GM23338 (cell line): Measurements from ENCODE around the gene NACA2. TPM values are rescaled to one million over a fixed set of nuclear protein-coding genes. Genes with fewer than 3 reads are reported as not detected.
"Not testable (repeated sequence)": the region's sequence is repeated elsewhere in the genome, so short reads cannot be mapped to it uniquely, and the experiment has no call there.

Source experiments
- ATAC-seq: fragments of 200-7000 bp; cut with Tn5 transposase; 3 replicates; pipeline ENCODE4 v1.9.1; 2020
- DNase-seq: peaks from one replicate; pipeline ENCODE4 v3.0.0-alpha.2; 2015; ENCODE audit warnings: low spot score
- H2AFZ ChIP-seq: fragments of 200-600 bp; sonication (generic); 2 replicates; pipeline ENCODE4 v1.8.0; 2016; ENCODE audit warnings: antibody characterized with exemption, mild to moderate bottlenecking, moderate library complexity
- H3F3A ChIP-seq: fragments of 200-600 bp; sonication (generic); replicated peaks from 2 replicates; pipeline ENCODE4 v1.8.0; 2017; ENCODE audit warnings: antibody characterized with exemption, mixed run types, low read depth
- H3K27ac ChIP-seq: fragments of 200-600 bp; sonication (generic); 2 replicates; pipeline ENCODE4 v1.6.1; 2016; ENCODE audit warnings: low read depth
- H3K27me3 ChIP-seq: fragments of 200-600 bp; sonication (generic); 2 replicates; pipeline ENCODE4 v1.8.0; 2016; ENCODE audit warnings: mild to moderate bottlenecking, mixed run types, moderate library complexity; ENCODE audit not compliant: insufficient read depth
- H3K36me3 ChIP-seq: fragments of 200-600 bp; sonication (generic); 2 replicates; pipeline ENCODE4 v1.8.0; 2016; ENCODE audit warnings: mild to moderate bottlenecking; ENCODE audit not compliant: insufficient read depth
- H3K4me1 ChIP-seq: fragments of 200-600 bp; sonication (generic); 2 replicates; pipeline ENCODE4 v1.8.0; 2016; ENCODE audit warnings: mild to moderate bottlenecking, moderate library complexity; ENCODE audit not compliant: insufficient read depth
- H3K4me2 ChIP-seq: fragments of 200-600 bp; sonication (generic); 2 replicates; pipeline ENCODE4 v1.7.1; 2017; ENCODE audit warnings: mixed run types
- H3K4me3 ChIP-seq: fragments of 200-600 bp; sonication (generic); 2 replicates; pipeline ENCODE4 v1.6.1; 2016; ENCODE audit warnings: mixed run types
- H3K79me2 ChIP-seq: fragments of 200-600 bp; sonication (generic); replicated peaks from 2 replicates; pipeline ENCODE4 v1.8.0; 2017; ENCODE audit warnings: mild to moderate bottlenecking; ENCODE audit not compliant: insufficient read depth
- H3K9me2 ChIP-seq: fragments of 200-600 bp; sonication (generic); 2 replicates; pipeline ENCODE4 v1.8.0; 2017; ENCODE audit not compliant: insufficient read depth
- H4K20me1 ChIP-seq: fragments of 200-600 bp; sonication (generic); replicated peaks from 2 replicates; pipeline ENCODE4 v1.8.0; 2017; ENCODE audit warnings: mild to moderate bottlenecking; ENCODE audit not compliant: insufficient read depth
- H3K27ac Mint-ChIP-seq: 2 replicates; pipeline ENCODE4 v1.8.0; 2020; ENCODE audit warnings: inconsistent platforms, mild to moderate bottlenecking, moderate library complexity, mixed read lengths
- H3K27me3 Mint-ChIP-seq: 3 replicates; pipeline ENCODE4 v1.8.0; 2022; ENCODE audit warnings: low read depth, mild to moderate bottlenecking, moderate library complexity, mixed read lengths, inconsistent platforms; ENCODE audit not compliant: insufficient read depth, poor library complexity
- H3K36me3 Mint-ChIP-seq: 3 replicates; pipeline ENCODE4 v1.8.0; 2021; ENCODE audit warnings: low read depth, mild to moderate bottlenecking, inconsistent platforms, moderate library complexity, mixed read lengths
- H3K4me1 Mint-ChIP-seq: 3 replicates; pipeline ENCODE4 v1.8.0; 2020; ENCODE audit warnings: mild to moderate bottlenecking, inconsistent platforms, mixed read lengths
- H3K4me3 Mint-ChIP-seq: 3 replicates; pipeline ENCODE4 v1.8.0; 2021; ENCODE audit warnings: moderate library complexity, mild to moderate bottlenecking, inconsistent platforms, mixed read lengths
- H3K9me3 Mint-ChIP-seq: 3 replicates; pipeline ENCODE4 v1.8.0; 2020; ENCODE audit warnings: moderate library complexity, mild to moderate bottlenecking, inconsistent platforms, mixed read lengths
- EZH2 ChIP-seq: fragments of 200-600 bp; sonication (generic); IDR thresholded peaks from one replicate; pipeline ENCODE4 v1.8.0; 2017; ENCODE audit warnings: antibody characterized with exemption, mild to moderate bottlenecking, low read depth; ENCODE audit not compliant: unreplicated experiment
- EZH2phosphoT487 ChIP-seq: fragments of 200-600 bp; sonication (generic); IDR thresholded peaks from one replicate; pipeline ENCODE4 v1.8.1; 2018; ENCODE audit warnings: antibody characterized with exemption; ENCODE audit not compliant: unreplicated experiment
- REST ChIP-seq: IDR thresholded peaks from one replicate; pipeline ENCODE4 v1.6.1; 2018; ENCODE audit warnings: antibody characterized with exemption; ENCODE audit not compliant: unreplicated experiment
- ZNF331 ChIP-seq: fragments of 250-450 bp; sonication (Bioruptor Pico); IDR thresholded peaks from 2 replicates; pipeline ENCODE4 v1.5.0; 2020; ENCODE audit warnings: low read depth, mild to moderate bottlenecking, moderate library complexity
- polyA plus RNA-seq: library from polyadenylated mRNA; unstranded; fragments of >200 nt; fragmentation: Nextera tagmentation; extraction: Ambion mirVana; gene quantifications from 2 replicates; pipeline ENCODE4 v1.2.1, GENCODE V29; 2016
- total RNA-seq: library from RNA; depleted of rRNA; stranded (reverse); fragments of >200 nt; shearing (Covaris generic); gene quantifications from 2 replicates; pipeline ENCODE4 v1.2.3, GENCODE V29; 2014

Gene NACA2
- total and polyA plus RNA-seq, 2 experiments from 2014 or later = 0.65 TPM; not detected in 1

DNA sequence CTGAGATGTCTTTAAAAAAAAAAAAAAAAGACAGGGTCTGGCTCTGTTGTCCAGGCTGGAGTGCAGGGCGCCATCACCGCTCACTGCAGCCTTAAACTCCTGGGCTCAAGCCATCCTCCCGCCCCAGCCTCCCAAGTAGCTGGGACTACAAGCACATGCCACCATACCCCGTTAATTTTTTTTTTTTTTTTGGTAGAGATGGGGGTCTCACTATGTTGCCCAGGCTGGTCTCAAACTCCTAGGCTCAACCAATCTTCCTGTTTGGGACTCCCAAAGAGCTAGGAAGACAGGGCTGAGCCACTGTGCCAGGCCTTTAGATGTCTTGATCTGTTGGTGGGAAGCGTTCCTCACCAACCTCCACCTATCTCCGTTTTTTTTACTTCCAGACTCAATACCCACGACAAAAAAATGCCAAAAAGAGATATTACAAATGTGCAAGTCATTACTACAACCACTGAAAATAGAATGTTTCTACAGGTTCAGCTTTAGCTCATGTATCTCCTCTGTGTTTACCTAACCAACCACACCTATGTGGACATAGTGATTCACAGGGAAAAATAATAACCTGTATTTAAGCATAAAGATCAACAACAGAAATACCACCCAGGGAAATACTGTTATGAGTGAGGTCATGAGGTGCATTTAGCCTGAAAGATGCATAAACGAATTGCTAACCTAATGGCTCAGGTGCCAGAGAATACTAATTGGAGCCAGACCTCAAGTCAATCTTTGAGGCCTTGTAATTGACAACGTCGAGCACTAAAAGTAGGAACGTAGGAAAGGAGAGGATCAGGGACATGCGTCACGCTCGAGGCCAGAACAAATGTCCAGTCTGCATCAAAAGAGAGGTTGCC is 22.6 kb downstream of the NACA2 start:
- H3K27me3 Mint-ChIP-seq = no peaks in the 10 kb centered on the region
- H3K9me3 Mint-ChIP-seq = peaks cover 16% of the 10 kb centered on the region
- no peak overlapping the region for H2AFZ ChIP-seq
- no peaks in the 10 kb centered on the region for H3K27me3 ChIP-seq
- TF ChIP-seq EZH2phosphoT487 (no peak), ZNF331 (CRISPR knock-in tag) (no peak)
- H3K79me2 ChIP-seq = no peaks in the 10 kb centered on the region
- H3K9me2 ChIP-seq = peaks cover 3% of the 10 kb centered on the region; the same call in 1 of the 2 replicates
- no peak overlapping the region for H3K4me3 Mint-ChIP-seq
- H3K27ac ChIP-seq = no peak overlapping the region
- H3K4me2 ChIP-seq = no peak overlapping the region
- H3K36me3 Mint-ChIP-seq = peaks cover 4% of the 10 kb centered on the region; the same call in 2 of the 3 replicates
- no peak overlapping the region for H3K4me3 ChIP-seq
- 0 out of 2 replicates have a peak, but pooled peaks cover 11% of the 10 kb centered on the region for H3K36me3 ChIP-seq
- DNase-seq = no peak
- H4K20me1 ChIP-seq = no peaks in the 10 kb centered on the region
- H3K4me1 ChIP-seq = no peaks in the 10 kb centered on the region
- no peak overlapping the region for H3K27ac Mint-ChIP-seq
- H3F3A ChIP-seq = no peaks in the 10 kb centered on the region
- ATAC-seq = no peak
- peaks cover 7% of the 10 kb centered on the region; the same call in 2 of the 3 replicates for H3K4me1 Mint-ChIP-seq

DNA sequence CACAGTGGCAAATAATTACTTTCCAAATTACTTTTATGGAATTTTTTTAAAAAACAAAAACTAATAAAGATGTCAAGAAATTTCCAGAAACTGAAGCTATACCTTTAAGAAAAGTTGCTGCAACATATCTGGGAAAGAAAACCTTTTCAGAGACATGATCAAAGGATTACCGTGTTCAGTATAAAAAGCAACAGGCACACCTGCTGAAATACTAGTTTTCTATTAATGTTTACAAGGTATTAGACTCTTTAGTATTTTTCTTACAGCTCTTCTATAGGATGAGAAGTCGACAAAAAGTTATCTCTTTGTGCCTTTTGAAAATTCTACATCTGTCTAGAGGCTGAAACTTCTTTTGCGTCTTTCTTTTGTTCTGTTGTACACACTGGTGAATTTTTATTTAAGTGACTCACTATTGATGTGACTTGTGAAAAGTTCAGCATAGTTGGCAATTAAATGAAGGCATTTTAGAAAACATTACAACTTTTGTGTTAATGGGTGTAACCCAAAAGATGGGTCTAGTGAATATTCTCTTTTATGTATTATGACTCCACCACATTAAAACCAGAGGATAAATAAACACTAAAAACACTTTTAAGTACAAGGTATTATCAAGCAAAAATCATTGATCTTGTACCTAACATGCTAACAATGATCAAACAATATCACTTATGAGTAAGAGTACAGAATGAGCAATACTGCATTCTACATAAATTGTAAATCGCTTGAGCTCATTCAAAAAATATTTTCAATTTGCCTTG is 23.8 kb downstream of the NACA2 start:
- DNase-seq (no peak), ATAC-seq (no peak)
- H3K27ac ChIP-seq = no peak overlapping the region
- H4K20me1 ChIP-seq = no peaks in the 10 kb centered on the region
- Mint-ChIP-seq H3K36me3 (peaks cover 4% of the 10 kb centered on the region; the same call in 2 of the 3 replicates), H3K27me3 (no peaks in the 10 kb centered on the region), H3K4me3 (no peak overlapping the region), H3K9me3 (peaks cover 16% of the 10 kb centered on the region), H3K4me1 (peaks cover 7% of the 10 kb centered on the region; the same call in 2 of the 3 replicates), H3K27ac (no peak overlapping the region)
- no peaks in the 10 kb centered on the region for H3F3A ChIP-seq
- no peak overlapping the region for H3K4me3 ChIP-seq
- H3K4me2 ChIP-seq = no peak overlapping the region
- H2AFZ ChIP-seq = no peak overlapping the region
- 0 out of 2 replicates have a peak, but pooled peaks cover 11% of the 10 kb centered on the region for H3K36me3 ChIP-seq
- peaks cover 3% of the 10 kb centered on the region; the same call in 1 of the 2 replicates for H3K9me2 ChIP-seq
- H3K4me1 ChIP-seq = no peaks in the 10 kb centered on the region
- H3K79me2 ChIP-seq = no peaks in the 10 kb centered on the region
- no peak for TF ChIP-seq REST
- TF ChIP-seq EZH2 = no peak
- no peaks in the 10 kb centered on the region for H3K27me3 ChIP-seq

GRCh38 chr17:61566448-61566847 is 24.6 kb downstream of the NACA2 start:
- H3K27ac ChIP-seq, H3K4me2 ChIP-seq, H3K27ac Mint-ChIP-seq, ATAC-seq, H2AFZ ChIP-seq, H3K36me3 ChIP-seq, H3K4me1 Mint-ChIP-seq, H3K4me3 ChIP-seq, H4K20me1 ChIP-seq, H3F3A ChIP-seq, H3K79me2 ChIP-seq, H3K9me2 ChIP-seq, H3K4me3 Mint-ChIP-seq, H3K27me3 Mint-ChIP-seq, H3K36me3 Mint-ChIP-seq, DNase-seq, H3K4me1 ChIP-seq, H3K27me3 ChIP-seq: not testable (repeated sequence)
- H3K9me3 Mint-ChIP-seq = peaks cover 15% of the 10 kb centered on the region

GRCh38 chr17:61565850-61566249 is 25.2 kb downstream of the NACA2 start:
- not testable (repeated sequence) for H3K27ac Mint-ChIP-seq, H3K4me1 ChIP-seq, H3K36me3 Mint-ChIP-seq, H3K36me3 ChIP-seq, H3K4me2 ChIP-seq, DNase-seq, ATAC-seq, H3K4me3 Mint-ChIP-seq, H2AFZ ChIP-seq, H3K4me1 Mint-ChIP-seq, H3K9me3 Mint-ChIP-seq, H3K9me2 ChIP-seq, H3K27me3 ChIP-seq, H3F3A ChIP-seq, H3K79me2 ChIP-seq, H3K4me3 ChIP-seq, H3K27ac ChIP-seq, H4K20me1 ChIP-seq, H3K27me3 Mint-ChIP-seq
